ENCODE results near the gene CETN3.

- TF ChIP-seq CTCF (IDR thresholded peaks at IDR 0.05) (no peak), POLR2AphosphoS5 (IDR thresholded peaks at IDR 0.05) (no peak), POLR2A (IDR thresholded peaks at IDR 0.05) (no peak), EP300 (IDR thresholded peaks at IDR 0.05) (no peak)
These were observed 10.8 kb downstream of the CETN3 start for GRCh38 chr5:90398726-90399125.

Data from suprapubic skin (tissue), 4 donors.